Mucosa of rectum (tissue), 2 donors: ENCODE data around the gene PPP1R27.

Source experiments
- H3K27ac ChIP-seq, 2 donors: one replicate each; pipeline ENCODE4 v1.7.0; 2013; ENCODE audit warnings: inconsistent platforms in 2 of 2, low read depth in 2 of 2, low read length in 2 of 2
- H3K27me3 ChIP-seq, 2 donors: one replicate each; pipeline ENCODE4 v1.7.0; 2013; ENCODE audit warnings: low read length in 2 of 2; ENCODE audit not compliant: control insufficient read depth in 2 of 2, insufficient read depth in 2 of 2
- H3K36me3 ChIP-seq, 2 donors: one replicate each; pipeline ENCODE4 v1.7.0; 2013; ENCODE audit warnings: low read length in 2 of 2; ENCODE audit not compliant: control insufficient read depth in 2 of 2, insufficient read depth in 2 of 2
- H3K4me1 ChIP-seq, 2 donors: one replicate each; pipeline ENCODE4 v1.7.0; 2013; ENCODE audit warnings: low read length in 2 of 2, mild to moderate bottlenecking in 1 of 2; ENCODE audit not compliant: control insufficient read depth in 2 of 2, insufficient read depth in 2 of 2
- H3K4me3 ChIP-seq, 2 donors: one replicate each; pipeline ENCODE4 v1.7.0; 2013; ENCODE audit warnings: low read length in 2 of 2
- H3K9ac ChIP-seq, 2 donors: one replicate each; pipeline ENCODE4 v1.7.0; 2013; ENCODE audit warnings: low read length in 2 of 2, low read depth in 1 of 2, mild to moderate bottlenecking in 1 of 2
- H3K9me3 ChIP-seq, 2 donors: one replicate each; pipeline ENCODE4 v1.7.0; 2013; ENCODE audit warnings: low read length in 2 of 2; ENCODE audit not compliant: control insufficient read depth in 2 of 2
- donor health status: healthy.
- donor health status: Normal muscosa, but diverticular disease.

The PPP1R27 gene

GRCh38 chr17:81810892-81811704 lies 23.8 kb downstream of the PPP1R27 start:
- peaks cover 13 to 33% of the 10 kb centered on the region in 2 donors for H3K27me3 ChIP-seq
- H3K36me3 ChIP-seq, result no peaks in the 10 kb centered on the region
- H3K4me1 ChIP-seq, result peaks cover 7 to 8% of the 10 kb centered on the region in 2 donors
- no peak overlapping the region for H3K27ac ChIP-seq
- no peaks in the 10 kb centered on the region for H3K9me3 ChIP-seq
- no peak overlapping the region for H3K4me3 ChIP-seq
- no peak overlapping the region for H3K9ac ChIP-seq

DNA sequence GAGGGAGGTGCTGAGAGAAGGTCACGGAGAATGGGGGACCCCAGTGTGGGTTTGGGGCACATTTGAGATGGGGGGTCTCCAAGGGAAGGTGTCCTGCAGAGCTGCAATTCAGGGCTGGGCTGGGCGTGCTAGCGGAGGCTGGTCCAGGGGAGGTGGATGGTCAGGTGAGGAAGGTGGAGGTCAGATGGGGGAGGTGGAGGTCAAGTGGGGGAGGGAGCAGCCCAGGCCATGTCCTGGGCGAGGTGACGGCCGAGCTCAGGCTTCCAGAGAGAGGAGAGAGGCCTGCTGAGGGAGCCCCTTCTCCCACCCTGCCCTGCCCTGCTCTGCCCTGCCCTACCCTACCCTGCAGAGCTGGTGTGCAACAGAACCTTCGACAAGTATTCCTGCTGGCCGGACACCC lies 24.4 kb downstream of the PPP1R27 start:
- no peak overlapping the region for H3K27ac ChIP-seq
- no peaks in the 10 kb centered on the region for H3K36me3 ChIP-seq
- peaks cover 15 to 39% of the 10 kb centered on the region in 2 donors for H3K27me3 ChIP-seq
- H3K4me3 ChIP-seq, result no peak overlapping the region
- H3K9ac ChIP-seq, result no peak overlapping the region
- peaks cover 5 to 6% of the 10 kb centered on the region in 2 donors for H3K4me1 ChIP-seq
- H3K9me3 ChIP-seq, result no peaks in the 10 kb centered on the region

DNA sequence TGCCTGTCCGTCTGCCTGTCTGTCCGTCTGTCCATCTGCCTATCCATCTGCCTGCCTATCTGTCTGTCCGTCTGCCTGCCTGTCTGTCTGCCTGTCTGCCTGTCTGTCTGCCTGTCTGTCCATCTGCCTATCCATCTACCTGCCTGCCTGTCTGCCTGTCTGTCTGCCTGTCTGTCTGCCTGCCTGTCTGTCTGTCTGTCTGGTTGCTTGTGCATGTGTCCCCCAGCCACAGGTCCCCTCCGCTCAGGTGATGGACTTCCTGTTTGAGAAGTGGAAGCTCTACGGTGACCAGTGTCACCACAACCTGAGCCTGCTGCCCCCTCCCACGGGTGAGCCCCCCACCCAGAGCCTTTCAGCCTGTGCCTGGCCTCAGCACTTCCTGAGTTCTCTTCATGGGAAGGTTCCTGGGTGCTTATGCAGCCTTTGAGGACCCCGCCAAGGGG lies 25.3 kb downstream of the PPP1R27 start:
- H3K4me1 ChIP-seq, result no peaks in the 10 kb centered on the region
- no peaks in the 10 kb centered on the region for H3K36me3 ChIP-seq
- no peak overlapping the region for H3K9ac ChIP-seq
- no peak overlapping the region for H3K27ac ChIP-seq
- no peak overlapping the region for H3K4me3 ChIP-seq
- H3K27me3 ChIP-seq, result peaks cover 15 to 43% of the 10 kb centered on the region in 2 donors
- H3K9me3 ChIP-seq, result no peaks in the 10 kb centered on the region

DNA sequence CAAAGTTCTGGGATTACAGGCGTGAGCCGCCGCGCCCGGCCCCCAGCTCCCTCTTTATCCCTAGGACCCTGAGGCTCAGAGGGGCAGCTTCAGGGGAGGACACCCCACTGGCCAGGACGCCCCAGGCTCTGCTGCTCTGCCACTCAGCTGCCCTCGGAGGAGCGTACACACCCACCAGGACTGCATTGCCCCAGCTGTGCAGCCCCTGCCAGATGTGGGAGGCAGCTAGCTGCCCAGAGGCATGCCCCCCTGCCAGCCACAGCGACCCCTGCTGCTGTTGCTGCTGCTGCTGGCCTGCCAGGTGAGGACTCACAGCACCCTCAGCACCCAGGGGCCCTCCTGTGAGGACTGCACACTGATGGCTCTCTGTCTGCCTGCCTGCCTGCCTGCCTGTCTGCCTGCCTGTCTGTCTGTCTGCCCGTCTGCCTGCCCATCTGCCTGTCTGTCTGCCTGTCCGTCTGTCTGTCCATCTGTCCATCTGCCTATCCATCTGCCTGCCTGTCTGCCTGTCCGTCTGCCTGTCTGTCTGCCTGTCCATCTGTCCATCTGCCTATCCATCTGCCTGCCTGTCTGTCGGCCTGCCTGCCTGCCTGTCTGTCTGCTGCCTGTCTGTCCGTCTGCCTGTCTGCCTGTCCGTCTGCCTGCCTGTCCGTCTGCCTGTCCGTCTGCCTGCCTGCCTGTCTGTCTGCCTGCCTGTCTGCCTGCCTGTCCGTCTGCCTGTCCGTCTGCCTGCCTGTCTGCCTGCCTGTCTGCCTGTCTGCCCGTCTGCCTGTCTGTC lies 25.9 kb downstream of the PPP1R27 start:
- no peaks in the 10 kb centered on the region for H3K36me3 ChIP-seq
- no peaks in the 10 kb centered on the region for H3K4me1 ChIP-seq
- H3K4me3 ChIP-seq, result no peak overlapping the region
- peaks cover 15 to 43% of the 10 kb centered on the region in 2 donors for H3K27me3 ChIP-seq
- no peaks in the 10 kb centered on the region for H3K9me3 ChIP-seq
- H3K27ac ChIP-seq, result no peak overlapping the region
- no peak overlapping the region for H3K9ac ChIP-seq

- H3K9ac ChIP-seq, result no peak overlapping the region
- no peaks in the 10 kb centered on the region for H3K9me3 ChIP-seq
- no peak overlapping the region for H3K4me3 ChIP-seq
- H3K4me1 ChIP-seq, result no peaks in the 10 kb centered on the region
- no peaks in the 10 kb centered on the region for H3K36me3 ChIP-seq
- H3K27me3 ChIP-seq, result peaks cover 20 to 49% of the 10 kb centered on the region in 2 donors
- no peak overlapping the region for H3K27ac ChIP-seq
Observed at GRCh38 chr17:81807839-81808238, 27.0 kb downstream of the PPP1R27 start.

DNA sequence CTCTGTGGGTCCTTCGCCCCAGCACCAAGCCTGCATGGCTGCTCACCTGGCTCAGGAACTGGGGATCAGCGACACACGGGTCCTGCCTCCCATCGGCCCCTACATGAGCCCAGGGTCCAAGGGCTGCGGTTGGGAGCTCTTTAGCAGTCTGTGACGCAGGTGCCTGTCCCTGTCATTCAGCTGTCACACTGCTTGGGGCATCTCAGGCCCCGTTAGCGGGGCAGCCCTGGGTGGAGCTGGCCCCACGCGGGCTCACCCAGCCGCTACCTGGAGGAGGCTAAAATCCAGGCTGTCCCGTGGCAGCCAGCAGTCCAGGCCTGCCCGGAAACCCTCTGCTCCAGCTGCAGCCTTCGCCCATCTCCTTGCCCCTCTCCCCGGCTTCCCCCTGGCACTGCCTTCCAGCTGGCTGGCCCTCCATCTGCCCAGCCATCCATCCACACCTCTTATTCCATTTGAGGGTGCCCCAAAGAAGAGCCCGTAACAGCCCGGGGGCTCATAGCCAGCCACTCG lies 27.6 kb downstream of the PPP1R27 start:
- H3K27me3 ChIP-seq, result peaks cover 26 to 55% of the 10 kb centered on the region in 2 donors

GRCh38 chr17:81806461-81807209 lies 28.2 kb downstream of the PPP1R27 start:
- Histone ChIP-seq H3K27ac (no peak overlapping the region), H3K9ac (no peak overlapping the region), H3K4me1 (no peaks in the 10 kb centered on the region), H3K9me3 (no peaks in the 10 kb centered on the region), H3K36me3 (no peaks in the 10 kb centered on the region), H3K4me3 (no peak overlapping the region), H3K27me3 (peaks cover 31 to 61% of the 10 kb centered on the region in 2 donors)

More for the DNA sequence above, 27.6 kb downstream of the PPP1R27 start:
- Histone ChIP-seq H3K36me3 (no peaks in the 10 kb centered on the region), H3K9ac (no peak overlapping the region), H3K4me1 (no peaks in the 10 kb centered on the region), H3K9me3 (no peaks in the 10 kb centered on the region), H3K27ac (no peak overlapping the region), H3K4me3 (no peak overlapping the region)

- H3K36me3 ChIP-seq, result no peaks in the 10 kb centered on the region
- no peak overlapping the region for H3K9ac ChIP-seq
- H3K9me3 ChIP-seq, result no peaks in the 10 kb centered on the region
- peaks cover 34 to 68% of the 10 kb centered on the region in 2 donors for H3K27me3 ChIP-seq
- H3K27ac ChIP-seq, result no peak overlapping the region
- no peak overlapping the region for H3K4me3 ChIP-seq
- H3K4me1 ChIP-seq, result no peaks in the 10 kb centered on the region
Observed at GRCh38 chr17:81805707-81806460, 29.0 kb downstream of the PPP1R27 start.

DNA sequence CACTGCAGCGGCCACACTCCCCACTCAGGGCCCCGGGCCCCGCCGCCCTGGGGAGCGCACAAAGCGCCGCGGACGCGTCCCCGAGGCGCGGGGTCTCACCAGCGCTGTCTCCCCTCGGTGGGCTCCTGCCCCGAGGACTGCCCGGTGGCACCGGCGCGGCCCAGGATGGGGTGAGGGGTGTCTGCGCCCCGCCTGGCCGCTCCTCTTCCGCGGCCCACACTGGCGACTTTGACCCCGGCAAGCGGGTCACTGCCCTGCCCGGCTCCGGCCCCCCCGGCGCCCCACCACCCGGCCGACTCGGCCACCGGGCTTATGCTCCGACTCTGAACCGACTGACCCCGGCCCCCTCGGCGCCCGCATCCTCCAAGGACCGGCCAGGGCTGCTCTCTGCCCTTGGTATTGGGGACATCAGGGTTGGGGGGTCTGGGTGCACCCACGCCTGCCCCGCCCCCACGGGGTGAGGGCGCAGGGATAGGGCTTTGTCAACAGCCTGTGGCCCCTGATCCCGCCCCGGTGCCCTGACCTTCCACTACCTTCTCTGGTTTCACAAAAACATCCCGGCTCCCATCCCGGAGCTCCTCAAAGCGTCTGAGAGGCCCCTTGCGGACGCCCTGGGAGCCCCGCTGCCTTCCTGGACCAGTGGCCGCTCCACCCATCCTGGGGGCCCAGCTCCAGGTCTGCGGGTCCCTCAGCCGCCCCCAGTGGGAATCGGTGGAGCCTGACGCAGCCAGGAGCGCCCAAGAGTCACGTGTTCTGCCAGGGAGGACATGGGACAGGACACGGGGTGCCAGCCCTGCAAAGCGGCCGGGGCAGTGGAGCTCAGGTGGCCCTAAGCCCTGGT lies 30.1 kb downstream of the PPP1R27 start:
- Histone ChIP-seq H3K4me1 (no peaks in the 10 kb centered on the region), H3K9me3 (no peaks in the 10 kb centered on the region), H3K36me3 (no peaks in the 10 kb centered on the region), H3K4me3 (no peak overlapping the region), H3K9ac (no peak overlapping the region), H3K27me3 (peaks cover 37 to 67% of the 10 kb centered on the region in 2 donors), H3K27ac (no peak overlapping the region)
